AG09319 (cell line): ENCODE measurements around the gene MYCBP2.
"Not testable (repeated sequence)": the region's sequence is repeated elsewhere in the genome, so short reads cannot be mapped to it uniquely, and the experiment has no call there.

Experiments used
- DNase-seq: peaks from one replicate; pipeline ENCODE4 v3.0.0-alpha.2; 2010; ENCODE audit warnings: low read depth; ENCODE audit errors: extremely low read depth
- CTCF ChIP-seq: IDR thresholded peaks from 2 replicates; pipeline ENCODE4 v1.5.1; 2011; ENCODE audit warnings: low read depth, mild to moderate bottlenecking, inconsistent platforms, low read length, moderate library complexity

The MYCBP2 gene

GRCh38 chr13:77299587-77299986 is 27.3 kb downstream of the MYCBP2 start:
- no peak for TF ChIP-seq CTCF
- no peak for DNase-seq

GRCh38 chr13:77298426-77298825 is 28.5 kb downstream of the MYCBP2 start:
- no peak for TF ChIP-seq CTCF
- no peak for DNase-seq

- no peak for DNase-seq
- no peak for TF ChIP-seq CTCF
Measured at GRCh38 chr13:77291774-77292173, 35.1 kb downstream of the MYCBP2 start.

- DNase-seq, result no peak
- TF ChIP-seq CTCF, result no peak
Measured at GRCh38 chr13:77290342-77290741, 36.6 kb downstream of the MYCBP2 start.

- no peak for TF ChIP-seq CTCF
- no peak for DNase-seq
Measured at GRCh38 chr13:77289851-77290250, 37.0 kb downstream of the MYCBP2 start.

GRCh38 chr13:77285632-77286031 is 41.3 kb downstream of the MYCBP2 start:
- not testable (repeated sequence) for DNase-seq

- no peak for TF ChIP-seq CTCF
- no peak for DNase-seq
Measured at GRCh38 chr13:77285098-77285497, 41.8 kb downstream of the MYCBP2 start.

- TF ChIP-seq CTCF, result no peak
- DNase-seq, result no peak
Measured at GRCh38 chr13:77274126-77274525, 52.8 kb downstream of the MYCBP2 start.
